Stimulated activated memory B cell treated with anti-CD40 and anti-IgM and Interleukin-4, amounts not matched to agents 10 μg/mL and 1 μg/mL and 100 μg/mL, for 72 hours (primary cell): ENCODE data around the gene YPEL5.
A peak's percentile ranks its signal among the peaks of the same experiment; 100 is the strongest.
"Not testable (repeated sequence)": the region's sequence is repeated elsewhere in the genome, so short reads cannot be mapped to it uniquely, and the experiment has no call there.

ENCODE experiments used
- ATAC-seq: fragments of 150-1000 bp; cut with Tn5 transposase; 2 replicates; pipeline ENCODE4 v1.10.0; 2021
- H3K27ac Mint-ChIP-seq: one replicate; pipeline ENCODE4 v1.8.0; 2022; ENCODE audit warnings: mild to moderate bottlenecking, mixed read lengths
- H3K27me3 Mint-ChIP-seq: one replicate; pipeline ENCODE4 v1.8.0; 2022; ENCODE audit warnings: mixed read lengths
- H3K36me3 Mint-ChIP-seq: one replicate; pipeline ENCODE4 v1.8.0; 2022; ENCODE audit warnings: mixed read lengths
- H3K4me1 Mint-ChIP-seq: one replicate; pipeline ENCODE4 v1.8.0; 2022; ENCODE audit warnings: mixed read lengths
- H3K4me3 Mint-ChIP-seq: one replicate; pipeline ENCODE4 v1.8.0; 2022; ENCODE audit warnings: mild to moderate bottlenecking, moderate library complexity, mixed read lengths
- H3K9me3 Mint-ChIP-seq: one replicate; pipeline ENCODE4 v1.8.0; 2022; ENCODE audit warnings: mixed read lengths

Gene YPEL5

GRCh38 chr2:30146337-30147195, at the start of gene YPEL5:
TSS of gene YPEL5 (plus strand) at chr2:30147007. CDS start at chr2:30156652, 9,645 bp downstream.
- Mint-ChIP-seq H3K36me3 (peaks cover 20% of the 10 kb centered on the region), H3K4me3 (peak within 1 kb of the TSS; percentile 84), H3K4me1 (peaks cover 42% of the 10 kb centered on the region), H3K27me3 (no peaks in the 10 kb centered on the region), H3K27ac (peak within 1 kb of the TSS; percentile 98), H3K9me3 (no peaks in the 10 kb centered on the region)
- ATAC-seq = peak; percentile 97

- Mint-ChIP-seq H3K36me3 (no peaks in the 10 kb centered on the region), H3K27ac (no peak overlapping the region), H3K27me3 (peaks cover 57% of the 10 kb centered on the region), H3K4me1 (no peaks in the 10 kb centered on the region), H3K9me3 (no peaks in the 10 kb centered on the region), H3K4me3 (no peak overlapping the region)
- ATAC-seq = no peak
Measured at GRCh38 chr2:30098266-30099005, 48.4 kb upstream of the YPEL5 start.

GRCh38 chr2:30099366-30099765, 47.4 kb upstream of the YPEL5 start:
- not testable (repeated sequence) for ATAC-seq, H3K4me3 Mint-ChIP-seq, H3K9me3 Mint-ChIP-seq, H3K27ac Mint-ChIP-seq, H3K4me1 Mint-ChIP-seq, H3K36me3 Mint-ChIP-seq
- H3K27me3 Mint-ChIP-seq = peaks cover 56% of the 10 kb centered on the region

GRCh38 chr2:30100691-30101090, 46.1 kb upstream of the YPEL5 start:
- peaks cover 58% of the 10 kb centered on the region for H3K27me3 Mint-ChIP-seq
- not testable (repeated sequence) for H3K4me3 Mint-ChIP-seq, H3K36me3 Mint-ChIP-seq, ATAC-seq, H3K27ac Mint-ChIP-seq, H3K9me3 Mint-ChIP-seq, H3K4me1 Mint-ChIP-seq

GRCh38 chr2:30104307-30104706, 42.5 kb upstream of the YPEL5 start:
- Mint-ChIP-seq H3K4me3 (no peak overlapping the region), H3K4me1 (no peaks in the 10 kb centered on the region)
- ATAC-seq = no peak

GRCh38 chr2:30105556-30105955, 41.3 kb upstream of the YPEL5 start:
- Mint-ChIP-seq H3K27ac (no peak overlapping the region), H3K36me3 (no peaks in the 10 kb centered on the region)

More at GRCh38 chr2:30104307-30104706, 42.5 kb upstream of the YPEL5 start:
- Mint-ChIP-seq H3K36me3 (no peaks in the 10 kb centered on the region), H3K27me3 (peaks cover 36% of the 10 kb centered on the region), H3K9me3 (no peaks in the 10 kb centered on the region), H3K27ac (no peak overlapping the region)

GRCh38 chr2:30106543-30106942, 40.3 kb upstream of the YPEL5 start:
- H3K9me3 Mint-ChIP-seq = no peaks in the 10 kb centered on the region
- ATAC-seq = no peak
- no peak overlapping the region for H3K27ac Mint-ChIP-seq
- no peaks in the 10 kb centered on the region for H3K4me1 Mint-ChIP-seq
- no peak overlapping the region for H3K4me3 Mint-ChIP-seq
- H3K36me3 Mint-ChIP-seq = no peaks in the 10 kb centered on the region
- H3K27me3 Mint-ChIP-seq = peaks cover 28% of the 10 kb centered on the region

More at GRCh38 chr2:30105556-30105955, 41.3 kb upstream of the YPEL5 start:
- no peak overlapping the region for H3K4me3 Mint-ChIP-seq
- H3K4me1 Mint-ChIP-seq = no peaks in the 10 kb centered on the region
- H3K27me3 Mint-ChIP-seq = peaks cover 36% of the 10 kb centered on the region
- H3K9me3 Mint-ChIP-seq = no peaks in the 10 kb centered on the region
- ATAC-seq = no peak

- Mint-ChIP-seq H3K27me3 (peaks cover 13% of the 10 kb centered on the region), H3K4me1 (no peaks in the 10 kb centered on the region), H3K9me3 (no peaks in the 10 kb centered on the region), H3K27ac (no peak overlapping the region), H3K4me3 (no peak overlapping the region), H3K36me3 (no peaks in the 10 kb centered on the region)
- ATAC-seq = no peak
Measured at GRCh38 chr2:30108192-30108591, 38.6 kb upstream of the YPEL5 start.

- ATAC-seq = no peak
- Mint-ChIP-seq H3K27ac (no peak overlapping the region), H3K4me3 (no peak overlapping the region), H3K4me1 (no peaks in the 10 kb centered on the region), H3K9me3 (no peaks in the 10 kb centered on the region), H3K27me3 (peaks cover 8% of the 10 kb centered on the region), H3K36me3 (no peaks in the 10 kb centered on the region)
Measured at GRCh38 chr2:30108851-30109250, 38.0 kb upstream of the YPEL5 start.

- no peak overlapping the region for H3K27ac Mint-ChIP-seq
- no peaks in the 10 kb centered on the region for H3K36me3 Mint-ChIP-seq
- H3K4me3 Mint-ChIP-seq = no peak overlapping the region
- H3K9me3 Mint-ChIP-seq = no peaks in the 10 kb centered on the region
- no peak for ATAC-seq
- no peaks in the 10 kb centered on the region for H3K27me3 Mint-ChIP-seq
- no peaks in the 10 kb centered on the region for H3K4me1 Mint-ChIP-seq
Measured at GRCh38 chr2:30109856-30110255, 37.0 kb upstream of the YPEL5 start.

- Mint-ChIP-seq H3K9me3 (no peaks in the 10 kb centered on the region), H3K4me3 (no peak overlapping the region), H3K27ac (no peak overlapping the region), H3K4me1 (peaks cover 4% of the 10 kb centered on the region), H3K27me3 (peaks cover 6% of the 10 kb centered on the region), H3K36me3 (no peaks in the 10 kb centered on the region)
- ATAC-seq = no peak
Measured at GRCh38 chr2:30110773-30111172, 36.0 kb upstream of the YPEL5 start.

GRCh38 chr2:30111186-30111585, 35.6 kb upstream of the YPEL5 start:
- H3K27ac Mint-ChIP-seq, H3K4me1 Mint-ChIP-seq, H3K9me3 Mint-ChIP-seq, H3K4me3 Mint-ChIP-seq, ATAC-seq, H3K36me3 Mint-ChIP-seq, H3K27me3 Mint-ChIP-seq: not testable (repeated sequence)

GRCh38 chr2:30112561-30112960, 34.2 kb upstream of the YPEL5 start:
- no peaks in the 10 kb centered on the region for H3K9me3 Mint-ChIP-seq
- H3K4me3 Mint-ChIP-seq = no peak overlapping the region
- ATAC-seq = no peak
- H3K27me3 Mint-ChIP-seq = peaks cover 17% of the 10 kb centered on the region
- H3K36me3 Mint-ChIP-seq = no peaks in the 10 kb centered on the region
- no peak overlapping the region for H3K27ac Mint-ChIP-seq
- peaks cover 6% of the 10 kb centered on the region for H3K4me1 Mint-ChIP-seq

- ATAC-seq = no peak
- peaks cover 23% of the 10 kb centered on the region for H3K27me3 Mint-ChIP-seq
- H3K36me3 Mint-ChIP-seq = no peaks in the 10 kb centered on the region
- no peaks in the 10 kb centered on the region for H3K9me3 Mint-ChIP-seq
- no peak overlapping the region for H3K27ac Mint-ChIP-seq
- no peak overlapping the region for H3K4me3 Mint-ChIP-seq
- H3K4me1 Mint-ChIP-seq = peaks cover 6% of the 10 kb centered on the region
Measured at GRCh38 chr2:30113617-30114293, 33.1 kb upstream of the YPEL5 start.
